CD4-positive, CD25-positive, alpha-beta regulatory T cell (primary cell): ENCODE measurements around the gene KPTN. TPM values are rescaled to one million over a fixed set of nuclear protein-coding genes. Genes with fewer than 3 reads are reported as not detected.
"Not testable (repeated sequence)": the region's sequence is repeated elsewhere in the genome, so short reads cannot be mapped to it uniquely, and the experiment has no call there.

Source experiments
- ATAC-seq, 2 donors: fragments of 150-1000 bp; cut with Tn5 transposase; one replicate each; pipeline ENCODE4 v1.10.0; 2021; ENCODE audit warnings: low read depth in 2 of 2, moderate number of reproducible peaks in 2 of 2, moderate library complexity in 1 of 2
- DNase-seq, 3 donors: peaks; one replicate each; pipeline versions ENCODE4 v3.0.0 to v3.0.0-alpha.2; 2012 to 2022; ENCODE audit warnings: mixed read lengths in 1 of 3
- H3K27ac ChIP-seq: one replicate; pipeline ENCODE4 v1.7.0; 2013; ENCODE audit warnings: mild to moderate bottlenecking, low read length; ENCODE audit not compliant: insufficient read depth, poor library complexity, severe bottlenecking
- H3K27me3 ChIP-seq: one replicate; pipeline ENCODE4 v1.7.0; 2013; ENCODE audit warnings: low read length; ENCODE audit not compliant: control insufficient read depth, insufficient read depth
- H3K36me3 ChIP-seq: one replicate; pipeline ENCODE4 v1.7.0; 2013; ENCODE audit warnings: mild to moderate bottlenecking, low read length, moderate library complexity; ENCODE audit not compliant: control insufficient read depth, insufficient read depth
- H3K4me1 ChIP-seq: 2 replicates; pipeline ENCODE4 v1.7.0; 2013; ENCODE audit warnings: mild to moderate bottlenecking, low read length; ENCODE audit not compliant: insufficient read depth, control insufficient read depth, poor library complexity, severe bottlenecking
- H3K4me3 ChIP-seq: one replicate; pipeline ENCODE4 v1.7.0; 2013; ENCODE audit warnings: low read depth, mild to moderate bottlenecking, low read length, moderate library complexity
- H3K9me3 ChIP-seq, 2 experiments: 1 replicate in 1 of 2; 2 replicates in 1 of 2; pipeline ENCODE4 v1.7.0; 2013; ENCODE audit warnings: low read length in 2 of 2, mild to moderate bottlenecking in 1 of 2, moderate library complexity in 1 of 2; ENCODE audit not compliant: control insufficient read depth in 2 of 2
- H3K27ac Mint-ChIP-seq, 3 donors: one replicate each; pipeline ENCODE4 v1.8.0; 2020 to 2022; ENCODE audit warnings: mild to moderate bottlenecking in 3 of 3, mixed read lengths in 3 of 3, moderate library complexity in 2 of 3
- H3K27me3 Mint-ChIP-seq: one replicate; pipeline ENCODE4 v1.8.0; 2022; ENCODE audit warnings: mild to moderate bottlenecking, mixed read lengths
- H3K36me3 Mint-ChIP-seq: one replicate; pipeline ENCODE4 v1.8.0; 2020; ENCODE audit warnings: mixed read lengths
- H3K4me1 Mint-ChIP-seq, 4 donors: one replicate each; pipeline ENCODE4 v1.8.0; 2020 to 2022; ENCODE audit warnings: mixed read lengths in 4 of 4, mild to moderate bottlenecking in 1 of 4
- H3K4me3 Mint-ChIP-seq, 4 donors: one replicate each; pipeline ENCODE4 v1.8.0; 2020 to 2022; ENCODE audit warnings: mild to moderate bottlenecking in 4 of 4, mixed read lengths in 4 of 4, moderate library complexity in 3 of 4
- H3K9me3 Mint-ChIP-seq, 7 donors: one replicate each; pipeline ENCODE4 v1.8.0; 2020 to 2022; ENCODE audit warnings: mixed read lengths in 7 of 7, mild to moderate bottlenecking in 3 of 7, moderate library complexity in 2 of 7
- polyA plus RNA-seq, 4 donors: library from polyadenylated mRNA; unstranded; fragments of 300-500 nt; fragmentation: Illumina TruSeq; gene quantifications; one replicate each; pipeline ENCODE4 v1.2.3, GENCODE V29; 2021
- total RNA-seq: library from RNA; stranded (reverse); gene quantifications from one replicate; pipeline ENCODE4 v1.2.3, GENCODE V29; 2022

KPTN gene
- total and polyA plus RNA-seq, 5 donors from 2014 or later: 2.7 to 6.2 (median 3.8) TPM

DNA sequence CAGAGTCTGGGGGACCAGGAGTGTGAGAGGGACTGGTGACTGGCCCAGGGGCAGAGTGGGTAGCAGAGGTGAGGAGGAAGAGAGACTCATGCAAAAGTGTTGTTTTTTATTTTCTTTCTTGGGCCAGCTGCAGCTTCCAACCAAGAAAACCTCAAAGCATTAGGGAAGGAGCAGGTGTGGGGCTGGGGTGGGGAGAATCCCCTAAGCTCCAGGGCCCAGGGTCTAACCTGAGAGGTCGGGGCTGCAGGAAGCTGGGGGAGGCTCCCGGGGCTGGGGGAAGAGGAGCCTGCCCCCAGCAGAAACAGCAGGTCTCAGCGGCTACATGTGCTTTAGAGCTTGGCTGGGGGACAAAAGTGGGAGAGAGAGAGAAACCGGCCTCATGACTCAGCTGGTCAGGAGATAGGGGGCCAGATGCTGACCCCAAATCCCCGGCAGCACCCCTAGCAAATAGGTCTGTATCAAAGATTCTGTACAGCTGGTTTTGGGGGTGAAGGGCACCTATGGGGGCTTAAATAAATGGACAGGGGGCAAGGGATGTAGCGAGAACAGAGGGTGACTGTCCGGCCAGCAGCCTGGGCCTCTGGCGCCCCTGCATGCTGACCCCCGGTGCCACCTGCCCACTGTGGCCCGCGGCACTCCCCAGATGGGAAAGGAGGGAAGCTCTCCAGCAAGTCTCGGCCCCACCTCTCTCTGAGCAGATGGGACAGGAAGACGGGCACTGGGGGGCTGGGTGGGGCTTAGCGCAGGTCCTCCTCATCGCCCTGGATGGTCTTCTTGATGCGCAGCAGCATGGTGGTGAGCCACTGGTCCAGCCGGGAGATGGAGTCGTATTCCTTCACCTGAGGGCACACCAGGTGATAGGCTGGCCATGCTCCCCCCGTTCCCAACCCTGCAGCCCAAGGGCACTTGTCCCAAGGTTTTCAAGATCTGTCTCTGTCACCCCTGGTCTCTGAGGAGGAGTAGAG, 3.8 kb upstream of the KPTN start:
- H3K4me3 Mint-ChIP-seq: peak overlapping the region in 1 of 4 donors; percentile 66

GRCh38 chr19:47486900-47487299, 2.9 kb upstream of the KPTN start:
- Histone ChIP-seq H3K4me1 (peaks cover 18% of the 10 kb centered on the region), H3K9me3 (no peaks in the 10 kb centered on the region), H3K27me3 (no peaks in the 10 kb centered on the region), H3K4me3 (no peak overlapping the region), H3K36me3 (peaks cover 13% of the 10 kb centered on the region), H3K27ac (no peak overlapping the region)
- H3K27ac Mint-ChIP-seq: peak overlapping the region in 1 of 3 donors; percentile 62
- ATAC-seq (no peak), DNase-seq (no peak)
- peaks cover 5% of the 10 kb centered on the region for H3K36me3 Mint-ChIP-seq
- H3K9me3 Mint-ChIP-seq: no peaks in the 10 kb centered on the region
- no peaks in the 10 kb centered on the region for H3K27me3 Mint-ChIP-seq
- H3K4me3 Mint-ChIP-seq: peak overlapping the region in 1 of 4 donors; percentile 66
- H3K4me1 Mint-ChIP-seq: peaks cover 0 to 39% (median 21%) of the 10 kb centered on the region in 4 donors

More for the DNA sequence above, 3.8 kb upstream of the KPTN start:
- H3K36me3 Mint-ChIP-seq: peaks cover 5% of the 10 kb centered on the region
- ATAC-seq: no peak
- DNase-seq: no peak
- no peaks in the 10 kb centered on the region for H3K27me3 Mint-ChIP-seq
- no peaks in the 10 kb centered on the region for H3K9me3 Mint-ChIP-seq
- Histone ChIP-seq H3K36me3 (peaks cover 16% of the 10 kb centered on the region), H3K4me1 (peaks cover 18% of the 10 kb centered on the region), H3K9me3 (no peaks in the 10 kb centered on the region), H3K27me3 (no peaks in the 10 kb centered on the region), H3K4me3 (no peak overlapping the region), H3K27ac (no peak overlapping the region)
- peaks cover 0 to 39% (median 21%) of the 10 kb centered on the region in 4 donors for H3K4me1 Mint-ChIP-seq
- no peak overlapping the region for H3K27ac Mint-ChIP-seq

DNA sequence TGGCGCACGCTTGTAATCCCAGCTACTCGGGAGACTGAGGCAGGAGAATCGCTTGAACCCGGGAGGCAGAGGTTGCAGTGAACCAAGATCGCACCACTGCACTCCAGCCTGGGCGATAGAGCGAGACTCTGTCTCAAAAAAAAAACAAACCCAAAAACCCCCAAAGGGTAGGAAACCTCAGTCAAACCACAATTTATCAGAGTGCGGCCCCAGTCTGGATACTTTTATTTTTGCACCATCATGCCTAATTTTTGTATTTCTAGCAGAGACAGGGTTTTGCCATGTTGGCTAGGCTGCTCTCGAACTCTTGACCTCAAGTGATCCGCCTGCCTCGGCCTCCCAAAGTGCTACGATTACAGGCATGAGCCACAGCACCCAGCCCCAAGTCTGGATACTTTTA, 2.2 kb upstream of the KPTN start:
- H3K27me3 Mint-ChIP-seq, H3K27me3 ChIP-seq, H3K27ac ChIP-seq, H3K9me3 ChIP-seq, ATAC-seq, H3K36me3 ChIP-seq, H3K4me3 ChIP-seq, H3K9me3 Mint-ChIP-seq, H3K36me3 Mint-ChIP-seq, DNase-seq: not testable (repeated sequence)
- Mint-ChIP-seq H3K4me1 (peaks cover 0 to 39% (median 21%) of the 10 kb centered on the region in 4 donors), H3K4me3 (peak overlapping the region in 2 of 4 donors; percentile 47 to 66), H3K27ac (peak overlapping the region in 1 of 3 donors; percentile 16)
- peaks cover 18% of the 10 kb centered on the region for H3K4me1 ChIP-seq

DNA sequence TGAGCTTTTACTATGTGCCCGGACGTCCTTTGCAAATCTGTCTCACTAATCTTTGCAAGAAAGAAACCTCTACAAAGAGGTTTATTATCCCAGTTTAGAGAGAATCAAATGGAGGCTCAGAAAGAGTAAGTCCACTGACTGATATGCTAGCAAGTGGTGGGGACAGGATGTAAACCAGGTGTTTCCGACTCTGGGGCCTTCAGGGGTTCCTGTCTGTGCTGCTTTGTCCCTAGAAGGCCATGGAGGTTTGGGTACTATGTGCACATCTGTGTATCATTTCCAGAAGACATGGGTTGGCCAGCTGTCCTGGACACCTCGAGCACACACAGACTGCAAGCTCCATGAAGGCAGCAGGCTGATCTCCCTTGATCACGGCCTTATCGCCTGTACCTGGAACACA, 1.2 kb upstream of the KPTN start:
- H3K4me3 ChIP-seq: peak overlapping the region; percentile 95
- H3K27me3 ChIP-seq: no peaks in the 10 kb centered on the region
- Mint-ChIP-seq H3K4me1 (peaks cover 0 to 39% (median 20%) of the 10 kb centered on the region in 4 donors), H3K27ac (peak overlapping the region; percentile 52 to 99 (median 98)), H3K4me3 (peak overlapping the region; percentile 93 to 98 (median 96)), H3K27me3 (no peaks in the 10 kb centered on the region), H3K36me3 (peaks cover 4% of the 10 kb centered on the region), H3K9me3 (no peaks in the 10 kb centered on the region)
- ATAC-seq: peak in 1 of 2 donors; percentile 17
- no peaks in the 10 kb centered on the region for H3K36me3 ChIP-seq
- peak in 1 of 3 donors; percentile 68 for DNase-seq
- H3K27ac ChIP-seq: peak overlapping the region; percentile 89
- no peaks in the 10 kb centered on the region for H3K9me3 ChIP-seq
- H3K4me1 ChIP-seq: peaks cover 18% of the 10 kb centered on the region

- H3K9me3 ChIP-seq: no peaks in the 10 kb centered on the region
- no peaks in the 10 kb centered on the region for H3K36me3 Mint-ChIP-seq
- no peaks in the 10 kb centered on the region for H3K27me3 ChIP-seq
- H3K36me3 ChIP-seq: no peaks in the 10 kb centered on the region
- no peak for DNase-seq
- H3K4me3 ChIP-seq: no peak overlapping the region
- H3K27ac ChIP-seq: no peak overlapping the region
- peaks cover 0 to 43% (median 19%) of the 10 kb centered on the region in 4 donors for H3K4me1 Mint-ChIP-seq
- no peak for ATAC-seq
- H3K9me3 Mint-ChIP-seq: no peaks in the 10 kb centered on the region
- peak overlapping the region; percentile 93 to 98 (median 96) for H3K4me3 Mint-ChIP-seq
- peaks cover 18% of the 10 kb centered on the region for H3K4me1 ChIP-seq
- H3K27ac Mint-ChIP-seq: peak overlapping the region in 1 of 3 donors; percentile 98
- H3K27me3 Mint-ChIP-seq: no peaks in the 10 kb centered on the region
Measured at GRCh38 chr19:47483200-47483599, 819 bp downstream of the KPTN start.

- H3K27me3 Mint-ChIP-seq: no peaks in the 10 kb centered on the region
- no peaks in the 10 kb centered on the region for H3K36me3 Mint-ChIP-seq
- no peak overlapping the region for H3K27ac ChIP-seq
- peak overlapping the region in 2 of 4 donors; percentile 43 to 76 for H3K4me3 Mint-ChIP-seq
- H3K27ac Mint-ChIP-seq: peak overlapping the region in 1 of 3 donors; percentile 32
- peaks cover 0 to 33% (median 18%) of the 10 kb centered on the region in 4 donors for H3K4me1 Mint-ChIP-seq
- no peaks in the 10 kb centered on the region for H3K9me3 ChIP-seq
- no peaks in the 10 kb centered on the region for H3K9me3 Mint-ChIP-seq
- no peak overlapping the region for H3K4me3 ChIP-seq
- no peaks in the 10 kb centered on the region for H3K27me3 ChIP-seq
- H3K36me3 ChIP-seq: no peaks in the 10 kb centered on the region
- ATAC-seq (no peak), DNase-seq (no peak)
- H3K4me1 ChIP-seq: peaks cover 18% of the 10 kb centered on the region
Measured at GRCh38 chr19:47481460-47482052, 2.5 kb downstream of the KPTN start.

GRCh38 chr19:47480658-47481057, 3.4 kb downstream of the KPTN start:
- Histone ChIP-seq H3K27ac (no peak overlapping the region), H3K4me1 (peaks cover 18% of the 10 kb centered on the region), H3K9me3 (no peaks in the 10 kb centered on the region), H3K36me3 (no peaks in the 10 kb centered on the region), H3K4me3 (no peak overlapping the region), H3K27me3 (no peaks in the 10 kb centered on the region)
- Mint-ChIP-seq H3K27me3 (no peaks in the 10 kb centered on the region), H3K4me1 (peaks cover 0 to 30% (median 17%) of the 10 kb centered on the region in 4 donors), H3K4me3 (peak overlapping the region in 1 of 4 donors; percentile 38), H3K27ac (no peak overlapping the region), H3K9me3 (no peaks in the 10 kb centered on the region), H3K36me3 (no peaks in the 10 kb centered on the region)
- no peak for ATAC-seq
- DNase-seq: no peak
